ENCODE measurements around the gene PHACTR1. TPM values are rescaled to one million over a fixed set of nuclear protein-coding genes. Genes with fewer than 3 reads are reported as not detected.
"Not testable (repeated sequence)": the region's sequence is repeated elsewhere in the genome, so short reads cannot be mapped to it uniquely, and the experiment has no call there.

Gene PHACTR1
- total RNA-seq, 2 experiments from 2014 or later = 1.3 to 2.3 TPM

- ChIA-PET POLR2A (no interaction called here), CTCF (no interaction called here)
- Histone ChIP-seq H3K4me1 (ENCODE audit: insufficient read depth, low read length) (no peaks in the 10 kb centered on the region), H3K4me3 (ENCODE audit: low read length) (no peak overlapping the region), H3K27me3 (ENCODE audit: control insufficient read depth in 1 of 2, insufficient read depth in 2 of 2, low read length in 2 of 2) (peaks cover 0 to 9% of the 10 kb centered on the region in 2 experiments), H3K36me3 (ENCODE audit: insufficient read depth, low read length) (no peaks in the 10 kb centered on the region), H3K27ac (ENCODE audit: low read depth in 1 of 2, low read length in 2 of 2) (no peak overlapping the region), H3K9me3 (ENCODE audit: control insufficient read depth in 1 of 2, insufficient read depth in 1 of 2, low read length in 2 of 2) (no peaks in the 10 kb centered on the region)
- TF ChIP-seq CTCF (IDR thresholded peaks at IDR 0.05) = no peak
- H3K4me3 Mint-ChIP-seq = no peak overlapping the region
- H3K9me3 Mint-ChIP-seq = no peaks in the 10 kb centered on the region
- DNase-seq (no peak), ATAC-seq (ENCODE audit: poor library complexity) (no peak)
- peaks cover 39% of the 10 kb centered on the region for H3K27me3 Mint-ChIP-seq
- no peaks in the 10 kb centered on the region for H3K36me3 Mint-ChIP-seq (ENCODE audit: low read depth)
- no peaks in the 10 kb centered on the region for H3K4me1 Mint-ChIP-seq (ENCODE audit: low read depth)
- intact Hi-C loops (cut with DNase I, micrococcal nuclease) = no loop called here
- H3K27ac Mint-ChIP-seq = no peak overlapping the region
These were observed 3.7 kb downstream of the PHACTR1 start for GRCh38 chr6:12720310-12720709.

- no peak overlapping the region for H3K4me3 Mint-ChIP-seq
- H3K9me3 Mint-ChIP-seq = no peaks in the 10 kb centered on the region
- intact Hi-C loops (cut with DNase I, micrococcal nuclease) = no loop called here
- H3K36me3 ChIP-seq (ENCODE audit: insufficient read depth, low read length) = no peaks in the 10 kb centered on the region
- H3K4me3 ChIP-seq (ENCODE audit: low read length) = no peak overlapping the region
- H3K27ac Mint-ChIP-seq = no peak overlapping the region
- peaks cover 2 to 5% of the 10 kb centered on the region in 2 experiments for H3K27me3 ChIP-seq (ENCODE audit: control insufficient read depth in 1 of 2, insufficient read depth in 2 of 2, low read length in 2 of 2)
- no peaks in the 10 kb centered on the region for H3K36me3 Mint-ChIP-seq (ENCODE audit: low read depth)
- H3K4me1 Mint-ChIP-seq (ENCODE audit: low read depth) = no peaks in the 10 kb centered on the region
- H3K4me1 ChIP-seq (ENCODE audit: insufficient read depth, low read length) = no peaks in the 10 kb centered on the region
- ATAC-seq (ENCODE audit: poor library complexity) (no peak), DNase-seq (no peak)
- H3K9me3 ChIP-seq (ENCODE audit: control insufficient read depth in 1 of 2, insufficient read depth in 1 of 2, low read length in 2 of 2) = no peaks in the 10 kb centered on the region
- no peak for TF ChIP-seq CTCF (IDR thresholded peaks at IDR 0.05)
- ChIA-PET POLR2A (no interaction called here), CTCF (no interaction called here)
- peaks cover 19% of the 10 kb centered on the region for H3K27me3 Mint-ChIP-seq
- no peak overlapping the region for H3K27ac ChIP-seq (ENCODE audit: low read depth in 1 of 2, low read length in 2 of 2)
These were observed 8.7 kb downstream of the PHACTR1 start for GRCh38 chr6:12725263-12725662.

- Histone ChIP-seq H3K9me3 (ENCODE audit: control insufficient read depth in 1 of 2, insufficient read depth in 1 of 2, low read length in 2 of 2) (no peaks in the 10 kb centered on the region), H3K36me3 (ENCODE audit: insufficient read depth, low read length) (no peaks in the 10 kb centered on the region), H3K4me3 (ENCODE audit: low read length) (no peak overlapping the region), H3K27ac (ENCODE audit: low read depth in 1 of 2, low read length in 2 of 2) (no peak overlapping the region), H3K4me1 (ENCODE audit: insufficient read depth, low read length) (no peaks in the 10 kb centered on the region), H3K27me3 (ENCODE audit: control insufficient read depth in 1 of 2, insufficient read depth in 2 of 2, low read length in 2 of 2) (peaks cover 2 to 5% of the 10 kb centered on the region in 2 experiments)
- H3K9me3 Mint-ChIP-seq = no peaks in the 10 kb centered on the region
- no peak for DNase-seq
- no peak overlapping the region for H3K4me3 Mint-ChIP-seq
- no peak for TF ChIP-seq CTCF (IDR thresholded peaks at IDR 0.05)
- H3K27ac Mint-ChIP-seq = no peak overlapping the region
- H3K4me1 Mint-ChIP-seq (ENCODE audit: low read depth) = no peaks in the 10 kb centered on the region
- intact Hi-C loops (cut with DNase I, micrococcal nuclease) = no loop called here
- H3K36me3 Mint-ChIP-seq (ENCODE audit: low read depth) = no peaks in the 10 kb centered on the region
- ChIA-PET POLR2A (no interaction called here), CTCF (no interaction called here)
- peaks cover 14% of the 10 kb centered on the region for H3K27me3 Mint-ChIP-seq
- no peak for ATAC-seq (ENCODE audit: poor library complexity)
These were observed 12.9 kb downstream of the PHACTR1 start for GRCh38 chr6:12729467-12729866.

GRCh38 chr6:12730809-12731208 lies 14.2 kb downstream of the PHACTR1 start:
- H3K36me3 Mint-ChIP-seq (ENCODE audit: low read depth); H3K4me3 ChIP-seq (ENCODE audit: low read length); H3K27ac ChIP-seq (ENCODE audit: low read depth in 1 of 2, low read length in 2 of 2); H3K27me3 ChIP-seq (ENCODE audit: control insufficient read depth in 1 of 2, insufficient read depth in 2 of 2, low read length in 2 of 2); H3K27ac Mint-ChIP-seq; DNase-seq; H3K4me1 ChIP-seq (ENCODE audit: insufficient read depth, low read length); CTCF ChIA-PET; ATAC-seq (ENCODE audit: poor library complexity); POLR2A ChIA-PET; H3K4me1 Mint-ChIP-seq (ENCODE audit: low read depth); H3K4me3 Mint-ChIP-seq; H3K27me3 Mint-ChIP-seq; H3K9me3 Mint-ChIP-seq; H3K9me3 ChIP-seq (ENCODE audit: control insufficient read depth in 1 of 2, insufficient read depth in 1 of 2, low read length in 2 of 2); intact Hi-C loops (cut with DNase I, micrococcal nuclease); H3K36me3 ChIP-seq (ENCODE audit: insufficient read depth, low read length): not testable (repeated sequence)

Data from CD4-positive, alpha-beta T cell (primary cell).